Iris pigment epithelial cell (primary cell): ENCODE results near the gene AIMP1.

Experiments used
- DNase-seq: peaks from one replicate; pipeline ENCODE4 v3.0.0-alpha.2; 2011; ENCODE audit warnings: low read depth

AIMP1 gene

GRCh38 chr4:106315968-106316772 lies at the start of gene AIMP1, which contains the start of gene TBCK:
Gene AIMP1, plus strand, starts transcription at chr4:106316550. Its CDS starts 8,460 bp downstream, at chr4:106325010.
Gene TBCK, minus strand, starts transcription at chr4:106316209. Its CDS starts 7,249 bp downstream, at chr4:106308960.
- peak; percentile 92 for DNase-seq

- no peak for DNase-seq
These were observed 47.6 kb upstream of the AIMP1 start for GRCh38 chr4:106268786-106269185.

GRCh38 chr4:106269711-106270110 lies 46.6 kb upstream of the AIMP1 start:
- no peak for DNase-seq

GRCh38 chr4:106270736-106271135 lies 45.6 kb upstream of the AIMP1 start:
- no peak for DNase-seq

- peak; percentile 23 for DNase-seq
These were observed 42.5 kb upstream of the AIMP1 start for GRCh38 chr4:106273831-106274230.

- no peak for DNase-seq
These were observed 39.1 kb upstream of the AIMP1 start for GRCh38 chr4:106277140-106277675.

- DNase-seq, result no peak
These were observed 32.1 kb upstream of the AIMP1 start for GRCh38 chr4:106284227-106284626.

GRCh38 chr4:106286611-106287010 lies 29.7 kb upstream of the AIMP1 start:
- DNase-seq, result no peak

GRCh38 chr4:106287353-106287969 lies 28.9 kb upstream of the AIMP1 start:
- DNase-seq, result peak; percentile 96

GRCh38 chr4:106289737-106290136 lies 26.6 kb upstream of the AIMP1 start:
- no peak for DNase-seq

GRCh38 chr4:106291678-106292077 lies 24.7 kb upstream of the AIMP1 start:
- no peak for DNase-seq

- DNase-seq, result no peak
These were observed 22.3 kb upstream of the AIMP1 start for GRCh38 chr4:106294062-106294461.

GRCh38 chr4:106297245-106298035 lies 18.9 kb upstream of the AIMP1 start:
- DNase-seq, result no peak

- DNase-seq, result no peak
These were observed 16.4 kb upstream of the AIMP1 start for GRCh38 chr4:106299977-106300376.

- peak; percentile 65 for DNase-seq
These were observed 14.8 kb upstream of the AIMP1 start for GRCh38 chr4:106301393-106302061.

GRCh38 chr4:106302062-106302438 lies 14.3 kb upstream of the AIMP1 start:
- DNase-seq, result peak; percentile 15

- DNase-seq, result no peak
These were observed 12.6 kb upstream of the AIMP1 start for GRCh38 chr4:106303548-106304281.

GRCh38 chr4:106304632-106305031 lies 11.7 kb upstream of the AIMP1 start:
- no peak for DNase-seq

- DNase-seq, result no peak
These were observed 10.8 kb upstream of the AIMP1 start for GRCh38 chr4:106305435-106306055.

GRCh38 chr4:106306561-106306960 lies 9.8 kb upstream of the AIMP1 start:
- DNase-seq, result no peak

GRCh38 chr4:106312377-106312776 lies 4.0 kb upstream of the AIMP1 start:
- DNase-seq, result no peak
